Right lobe of liver (tissue), 4 donors: ENCODE measurements around the gene MAML2.

Experiments
- CTCF ChIP-seq, 4 donors: fragments of 200-600 bp in 3 of 4; fragments of 450-650 bp in 1 of 4; IDR thresholded peaks; one replicate each; pipeline versions ENCODE4 v1.5.1 to v1.8.0; 2016 to 2022; ENCODE audit warnings: antibody characterized with exemption in 4 of 4, mild to moderate bottlenecking in 2 of 4
- POLR2A ChIP-seq: fragments of 450-650 bp; IDR thresholded peaks from one replicate; pipeline ENCODE4 v1.6.1; 2017; ENCODE audit warnings: antibody characterized with exemption, mild to moderate bottlenecking
- donor health status: DM: no; HTN: no; CAD: no.
- donor health status: DM: no; HTN: no; CAD: no.
- donor health status: DM: no; HTN: yes; CAD: no.

- TF ChIP-seq POLR2A: no peak
- no peak for TF ChIP-seq CTCF (IDR thresholded peaks at IDR 0.05)
Observed at GRCh38 chr11:96092511-96092910, 250.5 kb downstream of the MAML2 start.
